Activated CD8-positive, alpha-beta T cell treated with anti-CD3 and anti-CD28 coated beads for 36 hours (primary cell): Measurements from ENCODE around the gene CHST9. TPM values are rescaled to one million over a fixed set of nuclear protein-coding genes. Genes with fewer than 3 reads are reported as not detected.

Experiments used
- ATAC-seq: fragments of 200-7000 bp; cut with Tn5 transposase; one replicate; pipeline ENCODE4 v1.10.0; 2021; ENCODE audit warnings: mild to moderate bottlenecking, moderate library complexity
- CTCF ChIA-PET: fragments of 350-600 bp; sonication (Branson Sonifier 250); formaldehyde crosslinking; loops from one replicate; lab custom pipeline; 2021; ENCODE audit warnings: antibody characterized with exemption; lab: Charles Lee
- POLR2A ChIA-PET: fragments of 350-600 bp; sonication (Branson Sonifier 250); formaldehyde crosslinking; loops from one replicate; lab custom pipeline; 2021; ENCODE audit warnings: antibody characterized with exemption; lab: Charles Lee
- DNase-seq: peaks from one replicate; pipeline ENCODE4 v3.0.0-alpha.2; 2020
- H3K27ac Mint-ChIP-seq: one replicate; pipeline ENCODE4 v1.8.0; 2021; ENCODE audit warnings: mild to moderate bottlenecking, mixed read lengths
- H3K27me3 Mint-ChIP-seq: one replicate; pipeline ENCODE4 v1.8.0; 2021; ENCODE audit warnings: mixed read lengths
- H3K36me3 Mint-ChIP-seq: one replicate; pipeline ENCODE4 v1.8.0; 2021; ENCODE audit warnings: low read depth, mixed read lengths
- H3K4me1 Mint-ChIP-seq: one replicate; pipeline ENCODE4 v1.8.0; 2021; ENCODE audit warnings: low read depth, mixed read lengths
- H3K4me3 Mint-ChIP-seq: one replicate; pipeline ENCODE4 v1.8.0; 2021; ENCODE audit warnings: mild to moderate bottlenecking, moderate library complexity, mixed read lengths
- H3K9me3 Mint-ChIP-seq: one replicate; pipeline ENCODE4 v1.8.0; 2021; ENCODE audit warnings: mixed read lengths
- CTCF ChIP-seq: fragments of 200-600 bp; IDR thresholded peaks from one replicate; pipeline ENCODE4 v1.8.0; 2022; ENCODE audit warnings: antibody characterized with exemption, mild to moderate bottlenecking
- intact Hi-C: fragments of 100-400 bp; cut with micrococcal nuclease; formaldehyde crosslinking; loops from one replicate; pipeline ENCODE4 v1.10.0; 2022
- total RNA-seq, 2 experiments: library from RNA; stranded (reverse); gene quantifications; one replicate each; pipeline ENCODE4 v1.2.3, GENCODE V29; 2021

Gene CHST9
- total RNA-seq, 2 experiments from 2014 or later: not detected

- intact Hi-C loops: no loop called here
- no peak overlapping the region for H3K4me3 Mint-ChIP-seq
- no peaks in the 10 kb centered on the region for H3K36me3 Mint-ChIP-seq
- no peak for TF ChIP-seq CTCF
- DNase-seq (no peak), ATAC-seq (no peak)
- no peaks in the 10 kb centered on the region for H3K9me3 Mint-ChIP-seq
- CTCF ChIA-PET: no interaction called here
- peaks cover 17% of the 10 kb centered on the region for H3K27me3 Mint-ChIP-seq
- H3K4me1 Mint-ChIP-seq: no peaks in the 10 kb centered on the region
- H3K27ac Mint-ChIP-seq: no peak overlapping the region
- POLR2A ChIA-PET: no interaction called here
Observed at GRCh38 chr18:26864658-26865057, 320.4 kb downstream of the CHST9 start.

- Mint-ChIP-seq H3K4me1 (no peaks in the 10 kb centered on the region), H3K27ac (no peak overlapping the region), H3K4me3 (no peak overlapping the region), H3K9me3 (no peaks in the 10 kb centered on the region), H3K36me3 (no peaks in the 10 kb centered on the region), H3K27me3 (peaks cover 17% of the 10 kb centered on the region)
- ChIA-PET CTCF (no interaction called here), POLR2A (no interaction called here)
- ATAC-seq (no peak), DNase-seq (no peak)
- intact Hi-C loops: no loop called here
- no peak for TF ChIP-seq CTCF
Observed at GRCh38 chr18:26863921-26864497, 321.1 kb downstream of the CHST9 start.

- H3K4me1 Mint-ChIP-seq: no peaks in the 10 kb centered on the region
- POLR2A ChIA-PET: no interaction called here
- peaks cover 17% of the 10 kb centered on the region for H3K27me3 Mint-ChIP-seq
- ATAC-seq (no peak), DNase-seq (no peak)
- no peak overlapping the region for H3K4me3 Mint-ChIP-seq
- no peaks in the 10 kb centered on the region for H3K36me3 Mint-ChIP-seq
- no peaks in the 10 kb centered on the region for H3K9me3 Mint-ChIP-seq
- CTCF ChIA-PET: no interaction called here
- intact Hi-C loops: no loop called here
- no peak overlapping the region for H3K27ac Mint-ChIP-seq
- no peak for TF ChIP-seq CTCF
Observed at GRCh38 chr18:26863122-26863879, 321.8 kb downstream of the CHST9 start.

- no peak for DNase-seq
- no peak overlapping the region for H3K4me3 Mint-ChIP-seq
- H3K27me3 Mint-ChIP-seq: peaks cover 17% of the 10 kb centered on the region
- no peak for ATAC-seq
- no peaks in the 10 kb centered on the region for H3K9me3 Mint-ChIP-seq
- ChIA-PET POLR2A (no interaction called here), CTCF (no interaction called here)
- no peak overlapping the region for H3K27ac Mint-ChIP-seq
- intact Hi-C loops: no loop called here
- H3K36me3 Mint-ChIP-seq: no peaks in the 10 kb centered on the region
- no peak for TF ChIP-seq CTCF
- no peaks in the 10 kb centered on the region for H3K4me1 Mint-ChIP-seq
Observed at GRCh38 chr18:26862084-26862483, 323.0 kb downstream of the CHST9 start.
